GM21737 (cell line): ENCODE measurements around the gene DNAJC21.
A peak's percentile ranks its signal among the peaks of the same experiment; 100 is the strongest.

Experiments used
- ATAC-seq: cut with Tn5 transposase; IDR thresholded peaks from one replicate; pipeline ENCODE4 v1.9.1; 2021; ENCODE audit warnings: mild to moderate bottlenecking, moderate library complexity; ENCODE audit not compliant: unreplicated experiment

DNAJC21 gene

DNA sequence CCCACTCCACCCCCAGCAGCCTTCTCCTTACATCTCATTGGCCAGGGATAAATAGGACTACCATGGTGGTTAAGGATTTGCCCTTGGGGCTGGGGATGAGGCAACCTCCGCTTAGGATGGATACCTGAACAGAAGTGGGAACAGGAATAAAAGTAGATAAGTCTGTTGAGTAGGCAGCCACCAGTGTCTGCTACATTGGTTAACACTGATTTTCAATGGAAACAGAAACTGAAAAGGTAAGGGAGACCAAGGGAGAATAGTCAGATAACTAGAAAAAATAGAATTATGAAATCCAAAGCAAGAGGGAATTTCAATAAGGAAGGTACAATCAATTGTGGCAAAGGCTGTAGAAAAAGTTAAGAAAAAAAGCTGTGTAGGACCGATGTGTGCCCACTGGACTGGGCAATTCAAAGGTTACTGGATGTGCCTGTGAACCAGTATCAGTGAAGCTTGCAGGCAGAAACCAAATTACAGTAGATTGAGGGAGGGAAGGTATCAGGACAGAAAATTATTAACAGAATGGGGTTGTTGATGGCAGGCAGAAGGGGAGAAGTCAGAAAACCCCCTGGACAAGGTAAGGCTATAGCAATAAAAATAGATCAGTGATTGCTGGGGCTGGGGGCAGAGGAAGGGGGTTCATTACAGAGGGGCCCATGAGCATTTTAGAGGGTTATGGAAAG lies 48.7 kb downstream of the DNAJC21 start:
- ATAC-seq, result peak; percentile 97

DNA sequence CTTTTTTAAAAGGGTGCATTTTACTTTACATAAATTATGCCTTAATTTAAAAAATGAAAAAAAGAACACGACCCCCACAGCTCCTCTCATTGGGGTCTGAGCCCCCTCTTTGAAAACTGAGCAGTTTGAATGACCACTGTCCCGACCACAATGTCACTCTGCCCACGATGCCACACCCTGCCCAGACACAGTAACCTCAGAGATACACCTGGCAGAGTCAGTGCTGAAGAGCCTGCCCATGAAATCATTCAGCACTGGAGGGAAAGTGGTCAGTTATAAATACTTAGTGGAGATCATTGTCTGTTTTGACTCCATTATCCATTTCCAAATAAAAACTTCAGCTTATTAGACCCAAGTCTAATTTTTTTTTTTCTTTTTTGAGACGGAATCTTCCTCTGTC lies 49.3 kb downstream of the DNAJC21 start:
- no peak for ATAC-seq

DNA sequence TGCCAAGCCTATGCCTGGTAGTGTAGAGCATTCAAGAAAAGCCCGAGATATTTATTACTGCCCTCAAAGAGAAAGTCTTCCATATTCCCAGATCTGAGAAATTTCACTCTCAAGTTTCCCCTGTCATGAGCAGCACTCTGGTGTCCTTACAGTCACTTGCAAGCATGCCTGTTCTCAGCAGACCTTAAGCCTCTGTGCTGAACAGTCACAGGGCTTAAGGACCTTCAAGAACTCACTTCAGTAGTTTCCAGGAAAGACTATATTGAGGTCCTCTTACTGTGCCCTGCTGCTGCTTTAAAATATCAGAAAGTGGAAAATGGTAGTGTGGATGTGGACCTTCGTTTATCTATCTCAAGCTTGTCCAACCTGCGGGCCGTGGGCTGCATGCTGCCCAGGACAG lies 53.5 kb downstream of the DNAJC21 start:
- no peak for ATAC-seq

DNA sequence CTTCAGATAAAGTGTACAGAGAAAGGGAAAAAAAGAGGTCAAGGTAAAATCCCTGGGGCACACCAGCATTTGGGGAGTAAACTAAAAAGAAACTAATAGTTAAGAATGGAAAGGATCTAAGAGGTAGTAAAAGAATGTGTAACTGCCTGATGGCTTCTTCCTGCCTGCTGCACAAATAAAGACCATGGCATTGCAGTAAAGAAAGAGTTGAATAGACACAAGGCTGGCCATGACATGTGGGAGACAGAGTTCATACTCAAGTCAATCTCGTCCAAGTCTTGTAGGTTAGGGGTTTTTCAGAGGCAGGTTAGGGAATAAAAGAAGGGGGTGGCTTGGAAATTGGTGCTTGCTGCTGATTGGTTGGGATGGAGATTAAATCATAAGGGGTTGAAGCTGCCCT lies 57.6 kb downstream of the DNAJC21 start:
- no peak for ATAC-seq

DNA sequence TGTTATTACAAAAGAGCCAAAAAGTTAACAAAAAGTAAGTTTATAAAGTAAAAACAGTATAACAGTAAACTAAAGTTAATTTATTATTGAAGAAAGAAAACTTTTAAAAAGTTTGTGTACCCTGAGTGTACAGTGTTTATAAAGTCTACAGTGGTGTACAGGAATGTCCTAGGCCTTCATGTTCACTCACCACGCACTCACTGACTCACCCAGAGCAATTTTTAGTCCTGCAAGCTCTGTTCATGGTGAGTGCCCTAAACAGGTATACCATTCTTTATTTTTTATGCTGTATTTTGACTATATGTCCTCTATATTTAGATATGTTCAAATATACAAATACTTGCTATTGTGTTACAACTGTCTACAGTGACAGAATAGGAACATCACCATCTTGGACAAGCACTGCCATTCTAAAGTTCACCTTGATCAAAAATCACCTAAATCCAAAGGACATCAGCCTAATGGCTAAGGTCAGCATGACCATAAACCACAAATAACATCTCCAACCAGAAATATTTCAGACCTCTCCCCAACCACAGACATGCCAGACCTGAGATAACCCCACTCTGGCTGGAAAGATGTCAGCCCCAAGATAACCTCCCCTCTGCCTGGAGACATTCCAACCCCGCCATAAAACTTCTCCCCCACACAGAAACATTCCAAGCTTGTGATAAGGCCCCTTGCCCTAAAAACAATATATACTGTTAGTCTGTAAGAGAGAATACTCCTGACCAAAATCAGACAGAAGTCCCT lies 62.3 kb downstream of the DNAJC21 start:
- no peak for ATAC-seq

DNA sequence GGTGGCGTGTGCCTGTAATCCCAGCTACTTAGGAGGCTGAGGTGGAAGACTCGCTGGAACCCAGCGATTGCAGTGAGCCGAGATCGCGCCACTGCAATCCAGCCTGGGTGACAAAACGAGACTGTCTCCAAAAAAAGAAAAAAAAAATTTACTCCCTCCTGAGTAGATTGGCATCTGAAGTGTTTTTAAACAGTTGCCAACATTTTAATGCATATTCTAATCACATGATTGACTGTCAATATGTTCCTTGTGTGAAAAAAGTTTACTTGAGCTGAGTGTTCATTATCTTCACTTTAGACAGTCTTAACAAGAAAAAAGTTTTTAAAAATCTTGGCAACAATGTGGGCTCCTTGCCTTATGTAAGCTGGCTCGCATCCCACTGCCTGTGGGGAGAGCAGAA lies 64.6 kb downstream of the DNAJC21 start:
- no peak for ATAC-seq

DNA sequence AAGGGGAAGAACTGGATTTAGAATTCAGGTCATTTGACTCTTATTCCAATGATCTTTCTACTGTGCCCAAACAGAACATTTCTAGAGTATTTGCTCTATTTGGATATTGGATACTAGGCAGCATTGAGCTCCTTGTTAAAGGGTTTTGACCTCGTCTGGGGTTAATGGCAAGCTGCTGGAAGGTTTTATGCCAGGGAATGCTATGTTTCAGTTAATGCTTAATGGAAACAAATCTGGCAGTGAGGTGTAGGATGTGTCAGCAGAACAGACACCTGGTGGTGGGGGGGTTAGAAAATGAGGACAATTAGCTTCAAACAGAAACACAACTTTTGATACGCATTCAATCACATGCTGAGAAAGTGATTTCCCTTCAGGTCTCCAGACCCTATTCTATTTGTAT lies 66.9 kb downstream of the DNAJC21 start:
- no peak for ATAC-seq

DNA sequence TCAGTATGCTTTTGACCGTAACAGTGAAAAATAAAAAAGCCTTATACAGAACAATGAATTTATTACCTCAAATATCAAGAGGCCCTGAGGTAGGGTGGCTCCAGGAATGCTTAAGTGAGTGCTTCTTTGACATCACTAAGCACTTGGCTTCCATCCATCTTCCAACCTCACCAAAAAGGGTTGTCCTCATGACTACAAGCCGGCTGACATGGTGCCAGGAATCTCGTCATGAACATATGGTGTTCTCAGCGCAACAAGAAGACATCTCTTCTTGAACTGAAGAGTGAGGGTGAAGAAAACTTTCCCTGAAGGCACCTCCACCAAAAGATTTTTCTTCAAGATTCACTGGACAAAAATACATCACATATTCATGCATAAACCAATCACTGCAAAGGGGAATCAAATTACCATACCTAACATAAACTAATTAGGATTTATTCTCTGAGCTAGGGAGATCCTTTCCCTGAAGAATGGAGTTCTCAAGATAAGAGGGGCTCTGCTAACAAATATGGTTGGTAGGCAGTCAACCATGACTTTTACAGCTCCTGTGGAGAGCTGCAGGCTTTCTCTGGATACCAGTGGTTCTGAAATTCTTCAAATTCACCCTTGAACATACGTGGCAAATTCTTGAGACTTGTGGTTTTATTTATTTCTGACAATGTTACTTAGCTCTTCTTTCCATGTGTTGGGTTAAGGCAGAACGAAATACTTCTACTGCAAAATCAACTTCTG lies 68.9 kb downstream of the DNAJC21 start:
- ATAC-seq, result no peak

DNA sequence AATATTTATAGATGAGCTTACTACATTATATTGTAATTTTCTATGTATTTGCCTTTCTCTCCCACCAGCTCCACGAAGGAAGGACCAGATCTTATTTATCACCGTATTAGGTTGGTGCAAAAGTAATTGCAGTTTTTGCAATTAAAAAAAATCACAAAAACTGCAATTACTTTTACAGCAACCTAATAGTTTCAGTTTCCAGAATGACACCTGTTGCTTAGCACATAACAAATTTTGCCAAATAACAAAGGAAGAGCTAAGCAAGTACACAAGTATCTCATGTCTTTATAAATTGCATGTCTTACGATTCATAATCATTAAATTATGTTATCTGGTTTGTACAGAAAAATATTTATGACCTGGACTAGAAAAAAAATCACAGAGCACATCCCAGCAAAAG lies 72.5 kb downstream of the DNAJC21 start:
- ATAC-seq, result no peak

DNA sequence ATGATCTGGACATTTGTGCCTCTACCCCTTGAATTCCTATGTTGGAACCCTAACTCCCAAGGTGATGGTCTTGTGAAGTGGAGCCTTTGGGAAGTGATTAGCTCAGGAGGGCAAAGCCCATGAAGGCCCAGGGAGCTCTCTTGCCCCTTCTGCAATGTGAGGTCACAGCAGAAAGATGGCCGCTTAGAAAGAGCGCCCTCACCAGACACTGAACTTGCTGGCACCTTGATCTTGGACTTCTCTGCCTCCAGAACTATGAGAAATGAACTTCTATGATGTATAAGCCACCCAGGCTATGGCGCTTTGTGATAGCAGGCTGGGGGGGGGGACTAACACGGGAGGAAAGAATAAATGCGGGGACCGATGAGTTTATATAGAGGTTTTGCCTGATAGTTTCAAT lies 73.1 kb downstream of the DNAJC21 start:
- no peak for ATAC-seq

DNA sequence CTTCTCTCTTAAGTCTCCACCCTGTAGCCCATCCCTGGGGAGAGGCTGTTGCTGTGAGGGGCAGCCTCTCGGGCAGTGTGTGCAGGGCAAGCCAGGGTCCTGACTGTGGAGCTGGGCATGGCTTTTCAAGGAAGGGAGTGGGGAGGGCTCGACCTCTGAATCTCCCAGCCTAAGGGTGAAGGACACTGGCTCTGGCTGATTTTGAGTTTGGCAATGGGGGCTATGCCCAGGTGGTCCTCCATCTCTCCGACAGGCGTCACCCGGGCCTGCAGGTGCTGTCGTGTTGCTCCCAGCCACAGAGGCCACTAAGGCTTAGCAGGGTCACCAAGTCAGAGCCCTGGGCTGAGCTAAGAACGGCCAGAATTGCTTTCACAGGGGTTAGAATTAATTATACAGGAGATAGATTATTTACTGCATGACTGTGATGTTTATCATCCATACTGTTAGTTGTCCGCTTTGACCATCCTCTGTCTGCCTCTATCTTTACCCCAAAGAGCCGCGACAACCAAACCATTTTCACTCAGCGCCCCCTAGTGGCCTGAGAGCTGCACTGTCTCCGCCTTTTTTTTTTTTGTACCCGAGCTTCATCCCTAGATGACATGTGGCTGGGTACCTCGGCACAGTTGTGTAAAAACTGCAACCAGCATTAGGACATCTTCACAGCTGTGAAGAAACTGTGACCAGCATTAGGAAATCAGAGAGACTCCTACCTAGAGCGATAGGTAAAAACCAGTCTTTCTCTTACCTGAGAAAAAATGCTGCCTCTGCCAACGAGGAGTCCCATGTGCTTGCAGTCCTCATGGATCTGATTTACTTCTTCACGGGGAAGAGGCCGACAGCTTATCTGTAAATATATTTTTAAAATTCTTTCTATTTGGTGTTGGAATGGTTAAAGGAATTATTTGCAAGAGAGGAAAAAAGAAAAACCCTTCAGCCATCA lies 73.9 kb downstream of the DNAJC21 start:
- peak; percentile 68 for ATAC-seq

DNA sequence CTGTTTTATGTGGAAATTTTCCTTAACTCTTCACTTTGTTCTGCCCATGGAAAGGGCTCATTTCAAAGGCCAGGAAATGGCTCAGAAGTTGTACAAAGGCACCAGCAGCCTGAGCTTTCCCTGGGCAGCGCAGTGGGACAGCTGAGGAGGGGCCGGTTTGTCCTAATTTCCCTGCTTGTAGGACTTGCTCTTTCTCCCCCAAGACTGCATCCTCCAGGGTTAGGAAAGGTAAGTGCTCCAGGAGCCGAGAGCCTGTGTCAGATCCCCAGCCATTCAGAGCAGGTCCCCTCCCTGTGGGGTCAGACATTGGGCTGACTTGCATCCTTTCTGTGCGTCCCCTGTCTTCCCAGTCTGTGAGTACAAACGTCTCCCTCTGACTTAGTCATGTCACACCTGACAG lies 74.8 kb downstream of the DNAJC21 start:
- ATAC-seq, result no peak

DNA sequence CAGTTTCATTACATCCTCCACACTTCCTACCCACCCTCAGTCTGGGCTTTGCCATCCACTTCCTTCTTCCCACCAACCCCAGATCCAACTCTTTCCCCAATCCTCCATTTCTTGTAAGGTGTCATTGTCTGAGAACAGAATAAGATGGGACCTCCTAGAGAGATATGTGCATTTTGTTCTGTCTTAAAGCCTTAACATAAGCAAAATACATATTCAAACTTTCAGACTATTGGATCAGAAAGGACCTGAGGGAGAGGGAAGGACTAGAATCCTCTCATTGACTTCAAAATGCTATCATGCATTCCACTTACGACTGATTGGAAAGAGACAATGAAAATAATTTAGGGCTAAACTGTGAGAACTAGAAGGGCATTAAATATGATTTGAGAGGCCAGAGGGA lies 75.4 kb downstream of the DNAJC21 start:
- ATAC-seq, result no peak
